ENCODE results near the gene SLC38A5. TPM values are rescaled to one million over a fixed set of nuclear protein-coding genes. Genes with fewer than 3 reads are reported as not detected.
"Not testable (repeated sequence)": the region's sequence is repeated elsewhere in the genome, so short reads cannot be mapped to it uniquely, and the experiment has no call there.

SLC38A5 gene
- 10 to 100 TPM; 21.8 to 34.2 (median 25.4) TPM for total RNA-seq

GRCh38 chrX:48470110-48470832 is at the start of gene SLC38A5:
Gene SLC38A5, minus strand, starts transcription at chrX:48470260. Its CDS starts 2,336 bp downstream, at chrX:48467924.
- DNase-seq (ENCODE audit: low spot score in 2 of 2): no peak
- no peak for TF ChIP-seq CTCF (IDR thresholded peaks at IDR 0.05)
- TF ChIP-seq POLR2A (IDR thresholded peaks at IDR 0.05): no peak
- intact Hi-C loops (cut with DNase I; ENCODE audit: low total_unique reads): no loop called here
- H3K4me3 ChIP-seq (ENCODE audit: low read depth, poor library complexity, severe bottlenecking): no peak within 1 kb of the TSS
- WGBS, 2 donors: 60 to 84% methylated on average over 1 to 18 of the region's 18 CpGs

GRCh38 chrX:48519481-48519880 is 49.4 kb upstream of the SLC38A5 start:
- WGBS, 2 donors: 68 to 71% methylated on average over 4 of the region's 4 CpGs
- H3K4me3 ChIP-seq (ENCODE audit: low read depth, poor library complexity, severe bottlenecking); intact Hi-C loops (cut with DNase I; ENCODE audit: low total_unique reads); DNase-seq (ENCODE audit: low spot score in 2 of 2): not testable (repeated sequence)

- 65 to 90% methylated on average over 2 to 5 of the region's 5 CpGs for WGBS, 2 donors
- DNase-seq (ENCODE audit: low spot score in 2 of 2): no peak
- H3K4me3 ChIP-seq (ENCODE audit: low read depth, poor library complexity, severe bottlenecking): no peak overlapping the region
- intact Hi-C loops (cut with DNase I; ENCODE audit: low total_unique reads): no loop called here
- TF ChIP-seq POLR2A (IDR thresholded peaks at IDR 0.05) (no peak), CTCF (IDR thresholded peaks at IDR 0.05) (no peak)
Observed at GRCh38 chrX:48516987-48517386, 46.9 kb upstream of the SLC38A5 start.

DNA sequence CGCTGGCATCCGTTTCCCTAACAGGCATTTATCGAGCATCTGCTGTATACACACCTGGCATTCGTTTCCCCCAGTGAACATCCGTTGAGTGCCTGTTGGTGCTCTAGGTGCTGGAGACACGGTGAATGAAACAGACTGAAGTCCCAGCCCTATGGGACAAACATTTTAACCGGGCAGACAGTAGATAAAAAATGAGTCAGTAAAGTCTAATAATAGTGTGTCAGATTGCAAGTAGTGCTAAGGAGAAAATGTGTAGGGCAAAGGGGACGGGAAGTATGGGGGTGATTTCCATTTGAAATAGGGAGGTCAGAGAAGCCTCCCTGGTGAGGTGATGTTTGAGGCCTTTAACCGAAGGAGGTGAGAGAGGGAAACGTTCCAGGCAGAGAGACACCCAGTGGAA is 46.2 kb upstream of the SLC38A5 start:
- intact Hi-C loops (cut with DNase I; ENCODE audit: low total_unique reads): no loop called here
- 84 to 89% methylated on average over 10 of the region's 10 CpGs for WGBS, 2 donors
- DNase-seq (ENCODE audit: low spot score in 2 of 2): no peak
- TF ChIP-seq POLR2A (IDR thresholded peaks at IDR 0.05) (no peak), CTCF (IDR thresholded peaks at IDR 0.05) (no peak)
- H3K4me3 ChIP-seq (ENCODE audit: low read depth, poor library complexity, severe bottlenecking): no peak overlapping the region

- no peak for DNase-seq (ENCODE audit: low spot score in 2 of 2)
- intact Hi-C loops (cut with DNase I; ENCODE audit: low total_unique reads): no loop called here
- no peak overlapping the region for H3K4me3 ChIP-seq (ENCODE audit: low read depth, poor library complexity, severe bottlenecking)
- TF ChIP-seq CTCF (IDR thresholded peaks at IDR 0.05): no peak
- no peak for TF ChIP-seq POLR2A (IDR thresholded peaks at IDR 0.05)
- WGBS, 2 donors: 86 to 93% methylated on average over 3 to 10 of the region's 10 CpGs
Observed at GRCh38 chrX:48515842-48516241, 45.8 kb upstream of the SLC38A5 start.

DNA sequence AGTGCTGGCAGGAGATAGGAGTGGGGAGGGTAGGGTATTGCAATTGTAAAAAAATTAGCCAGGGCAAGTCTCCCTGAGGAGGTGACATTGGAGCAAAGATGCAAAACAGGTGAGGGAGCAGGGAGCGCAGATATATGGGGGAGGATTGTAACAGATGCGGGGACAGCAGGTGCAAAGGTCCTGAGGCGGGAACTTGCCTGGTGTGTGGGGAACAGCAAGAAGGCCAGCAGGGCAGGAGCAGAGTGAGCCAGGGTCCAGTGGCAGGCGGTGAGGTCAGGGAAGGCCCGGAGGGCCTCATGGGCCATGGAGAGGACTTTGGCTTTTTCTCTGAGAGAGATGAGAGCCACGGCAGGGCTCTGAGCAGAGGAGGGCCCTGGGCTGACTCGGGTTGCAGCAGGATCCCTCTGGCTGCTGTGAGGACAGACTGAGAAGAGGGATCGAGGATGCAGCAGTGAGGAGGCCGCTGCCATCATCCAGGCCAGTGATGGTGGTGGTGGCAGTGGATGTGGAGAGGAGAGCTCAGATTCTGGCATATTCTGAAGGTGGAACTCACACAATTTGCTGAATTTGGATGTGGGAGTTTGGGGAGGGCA is 44.9 kb upstream of the SLC38A5 start:
- WGBS, 2 donors: 89 to 97% methylated on average over 9 of the region's 9 CpGs

More for the DNA sequence above, 44.9 kb upstream of the SLC38A5 start:
- TF ChIP-seq POLR2A (IDR thresholded peaks at IDR 0.05): no peak
- TF ChIP-seq CTCF (IDR thresholded peaks at IDR 0.05): no peak
- intact Hi-C loops (cut with DNase I; ENCODE audit: low total_unique reads): no loop called here
- no peak overlapping the region for H3K4me3 ChIP-seq (ENCODE audit: low read depth, poor library complexity, severe bottlenecking)
- no peak for DNase-seq (ENCODE audit: low spot score in 2 of 2)

Measured in lower leg skin (tissue), 4 donors.